ENCODE measurements around the gene INPP5D. TPM values are rescaled to one million over a fixed set of nuclear protein-coding genes. Genes with fewer than 3 reads are reported as not detected.

Gene INPP5D
- total and polyA plus RNA-seq, 12 donors = 3.4 to 29.4 (median 14.3) TPM

GRCh38 chr2:233162770-233163169, 102.6 kb downstream of the INPP5D start:
- 85 to 87% (median 85%) methylated on average over 7 to 8 of the region's 8 CpGs for WGBS, 4 donors
- Histone ChIP-seq H3K27ac (no peak overlapping the region), H3K4me3 (no peak overlapping the region), H3K27me3 (no peaks in the 10 kb centered on the region), H3K36me3 (replicated peaks in 1 of 2) (no peaks in the 10 kb centered on the region), H3K9me3 (replicated peaks in 1 of 3) (no peaks in the 10 kb centered on the region), H3K4me1 (replicated peaks in 1 of 2) (no peaks in the 10 kb centered on the region)
- no peak for TF ChIP-seq POLR2A (IDR thresholded peaks at IDR 0.05)
- TF ChIP-seq CTCF (IDR thresholded peaks at IDR 0.05) = no peak
- DNase-seq = no peak
- intact Hi-C loops (cut with DNase I) = no loop called here

GRCh38 chr2:233163486-233164103, 103.5 kb downstream of the INPP5D start:
- no peak overlapping the region for H3K4me3 ChIP-seq
- TF ChIP-seq POLR2A (IDR thresholded peaks at IDR 0.05) (no peak), CTCF (IDR thresholded peaks at IDR 0.05) (no peak)
- H3K9me3 ChIP-seq (replicated peaks in 1 of 3) = no peaks in the 10 kb centered on the region
- H3K27me3 ChIP-seq = no peaks in the 10 kb centered on the region
- H3K4me1 ChIP-seq (replicated peaks in 1 of 2) = no peaks in the 10 kb centered on the region
- H3K27ac ChIP-seq = no peak overlapping the region
- intact Hi-C loops (cut with DNase I) = no loop called here
- H3K36me3 ChIP-seq (replicated peaks in 1 of 2) = no peaks in the 10 kb centered on the region
- no peak for DNase-seq
- WGBS, 4 donors = 66 to 83% (median 72%) methylated on average over 12 to 18 of the region's 18 CpGs

GRCh38 chr2:233164128-233164635, 104.0 kb downstream of the INPP5D start:
- Histone ChIP-seq H3K36me3 (replicated peaks in 1 of 2) (no peaks in the 10 kb centered on the region), H3K27ac (no peak overlapping the region), H3K4me3 (no peak overlapping the region), H3K27me3 (no peaks in the 10 kb centered on the region), H3K4me1 (replicated peaks in 1 of 2) (no peaks in the 10 kb centered on the region), H3K9me3 (replicated peaks in 1 of 3) (no peaks in the 10 kb centered on the region)
- WGBS, 4 donors = 79 to 85% (median 82%) methylated on average over 10 to 17 of the region's 17 CpGs
- intact Hi-C loops (cut with DNase I) = no loop called here
- DNase-seq = no peak
- TF ChIP-seq CTCF (IDR thresholded peaks at IDR 0.05) (no peak), POLR2A (IDR thresholded peaks at IDR 0.05) (no peak)

GRCh38 chr2:233164967-233165366, 104.8 kb downstream of the INPP5D start:
- Histone ChIP-seq H3K27ac (no peak overlapping the region), H3K27me3 (no peaks in the 10 kb centered on the region), H3K4me3 (no peak overlapping the region), H3K36me3 (replicated peaks in 1 of 2) (no peaks in the 10 kb centered on the region), H3K4me1 (replicated peaks in 1 of 2) (no peaks in the 10 kb centered on the region), H3K9me3 (replicated peaks in 1 of 3) (no peaks in the 10 kb centered on the region)
- no peak for DNase-seq
- TF ChIP-seq POLR2A (IDR thresholded peaks at IDR 0.05) (no peak), CTCF (IDR thresholded peaks at IDR 0.05) (no peak)
- intact Hi-C loops (cut with DNase I) = no loop called here
- 77 to 91% (median 80%) methylated on average over 4 of the region's 4 CpGs for WGBS, 4 donors
